Left lobe of liver (tissue), 2 donors: Measurements from ENCODE around the gene TNS4. TPM values are rescaled to one million over a fixed set of nuclear protein-coding genes. Genes with fewer than 3 reads are reported as not detected.

Source experiments
- ATAC-seq: fragments of 200-7000 bp; cut with Tn5 transposase; one replicate; pipeline ENCODE4 v1.9.1; 2020; ENCODE audit warnings: mild to moderate bottlenecking, moderate library complexity
- DNase-seq: peaks from one replicate; pipeline ENCODE4 v3.0.0-alpha.2; 2020; ENCODE audit warnings: low spot score
- total RNA-seq: library from RNA; stranded (reverse); gene quantifications from one replicate; pipeline ENCODE4 v1.2.1, GENCODE V29; 2021
- donor health status: DM: no; HTN: no; CAD: no; lungs with moderate emphysema.
- donor health status: DM: no; HTN: yes; CAD: no.

TNS4 gene
- total RNA-seq, 1 donor from 2014 or later, result 0.13 TPM

DNA sequence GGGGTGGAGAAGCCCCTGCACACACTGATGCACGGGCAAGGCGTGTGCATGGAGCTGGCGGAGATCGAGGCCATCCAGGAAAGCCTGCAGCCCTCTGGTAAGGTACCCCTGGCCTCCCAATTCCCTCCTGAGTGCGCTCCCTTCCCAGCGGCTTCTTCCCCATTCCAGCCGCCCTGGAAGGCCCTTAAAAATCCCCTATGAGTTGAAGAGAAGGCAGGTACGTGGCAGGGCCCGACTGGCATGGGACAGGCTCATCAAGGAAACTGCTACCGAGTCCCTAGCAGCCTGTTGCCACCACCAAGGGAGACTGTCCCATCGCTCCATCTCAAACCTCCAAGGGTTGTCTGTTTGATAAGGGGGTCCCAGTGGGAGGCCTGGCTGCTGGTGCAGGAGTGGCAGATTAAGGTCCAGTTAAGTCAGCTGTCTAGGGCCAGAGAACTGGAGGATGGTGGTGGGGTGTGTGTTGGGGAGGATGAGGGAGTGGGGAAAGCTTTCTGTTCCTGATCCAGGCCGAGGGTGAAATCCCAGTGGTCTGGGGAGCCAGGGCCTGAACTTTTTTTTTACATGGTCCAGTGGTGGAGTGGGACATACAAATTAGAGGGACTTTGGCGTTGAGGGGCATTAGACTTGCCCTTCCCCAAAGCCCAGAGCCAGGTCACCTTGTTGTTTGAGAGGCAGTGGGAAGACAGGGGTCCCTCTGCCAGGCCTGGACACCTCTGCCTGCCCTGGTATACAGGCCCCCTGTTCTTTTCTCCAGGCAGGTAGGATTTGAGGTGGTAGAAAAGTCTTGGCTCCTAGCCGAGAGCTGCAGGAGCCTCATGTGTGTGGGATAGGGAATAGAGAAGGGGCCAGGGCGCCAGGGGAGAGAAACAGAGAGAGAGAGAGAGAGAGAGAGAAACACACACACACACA lies 57.2 kb downstream of the TNS4 start:
- ATAC-seq (no peak), DNase-seq (no peak)

GRCh38 chr17:40443196-40443987 lies 58.0 kb downstream of the TNS4 start, which contains the start of gene IGFBP4:
TSS of gene IGFBP4 (plus strand) at chr17:40443450. CDS start at chr17:40443736, 286 bp downstream.
- peak; percentile 62 for ATAC-seq
- DNase-seq, result peak; percentile 88

GRCh38 chr17:40442392-40443195 lies 58.8 kb downstream of the TNS4 start:
- DNase-seq (no peak), ATAC-seq (peak; percentile 2)

DNA sequence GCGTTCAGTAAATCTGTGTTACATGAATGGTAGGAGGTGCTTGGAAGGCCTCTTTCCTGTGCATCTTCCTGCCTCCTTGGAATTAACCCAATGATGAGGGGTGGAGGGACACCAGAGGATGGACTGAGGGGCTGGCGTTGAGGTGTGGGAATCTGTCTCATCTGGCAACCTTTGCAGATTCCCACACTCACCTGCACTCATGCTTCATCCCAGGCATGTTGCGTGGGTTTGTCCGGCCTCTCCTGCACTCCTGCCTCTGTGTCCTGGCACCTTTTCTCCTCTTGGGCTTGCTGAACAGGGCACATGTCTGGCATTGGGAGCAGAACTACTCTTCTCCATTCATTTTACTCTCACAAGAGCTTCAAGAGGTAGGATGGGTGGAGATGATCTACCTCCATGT lies 61.3 kb downstream of the TNS4 start:
- DNase-seq, result no peak
- no peak for ATAC-seq

GRCh38 chr17:40437095-40437732 lies 64.2 kb downstream of the TNS4 start:
- ATAC-seq (no peak), DNase-seq (no peak)

DNA sequence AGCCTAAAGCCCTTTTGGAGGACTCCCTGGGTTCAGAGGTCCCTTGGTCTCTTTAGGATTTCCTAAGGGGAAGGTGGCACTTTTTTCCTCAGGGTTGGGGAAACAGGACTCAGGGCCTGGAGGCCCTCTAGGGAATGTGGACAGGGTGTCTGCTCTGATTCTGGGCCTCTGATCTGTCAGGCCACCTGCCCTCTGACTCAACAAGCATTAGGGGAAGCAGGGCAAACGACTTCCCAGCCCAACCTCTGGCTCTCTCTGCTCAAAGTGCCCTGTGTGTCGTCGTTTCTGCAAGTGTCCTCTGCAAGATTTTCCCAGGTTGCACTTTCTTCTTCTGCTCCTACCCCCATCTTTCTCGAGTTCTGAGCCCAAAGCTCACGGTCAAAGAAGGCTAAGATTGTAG lies 64.8 kb downstream of the TNS4 start:
- DNase-seq (no peak), ATAC-seq (no peak)

DNA sequence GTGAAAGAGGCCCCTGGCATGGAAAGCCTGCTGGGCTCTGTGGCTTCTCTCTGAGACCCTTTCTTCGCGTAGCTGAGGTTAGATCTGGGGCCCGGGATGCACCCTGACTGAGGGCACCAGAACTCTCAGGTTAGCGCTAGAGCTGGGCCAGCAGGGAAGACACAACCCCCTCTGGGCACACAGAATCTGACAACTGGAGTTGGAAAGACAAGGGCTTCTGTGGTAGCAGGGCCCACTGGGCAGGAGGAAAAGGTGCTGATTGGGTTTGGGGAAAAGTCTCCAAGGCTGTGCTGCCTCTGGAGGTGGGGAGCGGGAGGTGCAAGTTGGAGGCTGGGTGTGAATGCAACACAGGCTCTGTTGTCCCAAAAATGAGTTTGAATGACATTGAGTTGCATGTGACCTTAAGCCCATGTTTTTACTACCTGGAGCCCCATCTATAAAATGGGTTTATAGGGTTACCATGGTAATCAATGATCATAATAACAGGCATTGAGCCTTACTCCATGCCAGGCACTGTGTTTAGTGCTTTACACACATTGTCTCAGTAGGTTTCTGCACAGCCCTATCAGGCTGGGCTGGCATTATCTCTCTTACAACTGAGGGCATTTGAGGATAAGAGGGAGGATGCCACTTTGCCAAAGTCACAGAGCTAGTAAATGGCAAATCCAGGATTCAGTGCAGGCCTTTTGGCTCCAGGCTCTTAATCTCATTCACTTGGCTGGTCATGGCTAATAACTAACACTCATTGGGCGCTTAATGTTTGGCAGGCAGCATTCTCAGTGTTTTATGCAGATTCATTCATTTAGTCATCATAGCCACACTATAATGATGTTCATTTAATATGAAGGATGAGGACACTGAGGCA lies 67.6 kb downstream of the TNS4 start:
- peak; percentile 79 for ATAC-seq
- DNase-seq, result peak; percentile 43

GRCh38 chr17:40432864-40433528 lies 68.4 kb downstream of the TNS4 start:
- DNase-seq (peak; percentile 40), ATAC-seq (no peak)

GRCh38 chr17:40431231-40431602 lies 70.2 kb downstream of the TNS4 start:
- ATAC-seq (no peak), DNase-seq (peak; percentile 23)

DNA sequence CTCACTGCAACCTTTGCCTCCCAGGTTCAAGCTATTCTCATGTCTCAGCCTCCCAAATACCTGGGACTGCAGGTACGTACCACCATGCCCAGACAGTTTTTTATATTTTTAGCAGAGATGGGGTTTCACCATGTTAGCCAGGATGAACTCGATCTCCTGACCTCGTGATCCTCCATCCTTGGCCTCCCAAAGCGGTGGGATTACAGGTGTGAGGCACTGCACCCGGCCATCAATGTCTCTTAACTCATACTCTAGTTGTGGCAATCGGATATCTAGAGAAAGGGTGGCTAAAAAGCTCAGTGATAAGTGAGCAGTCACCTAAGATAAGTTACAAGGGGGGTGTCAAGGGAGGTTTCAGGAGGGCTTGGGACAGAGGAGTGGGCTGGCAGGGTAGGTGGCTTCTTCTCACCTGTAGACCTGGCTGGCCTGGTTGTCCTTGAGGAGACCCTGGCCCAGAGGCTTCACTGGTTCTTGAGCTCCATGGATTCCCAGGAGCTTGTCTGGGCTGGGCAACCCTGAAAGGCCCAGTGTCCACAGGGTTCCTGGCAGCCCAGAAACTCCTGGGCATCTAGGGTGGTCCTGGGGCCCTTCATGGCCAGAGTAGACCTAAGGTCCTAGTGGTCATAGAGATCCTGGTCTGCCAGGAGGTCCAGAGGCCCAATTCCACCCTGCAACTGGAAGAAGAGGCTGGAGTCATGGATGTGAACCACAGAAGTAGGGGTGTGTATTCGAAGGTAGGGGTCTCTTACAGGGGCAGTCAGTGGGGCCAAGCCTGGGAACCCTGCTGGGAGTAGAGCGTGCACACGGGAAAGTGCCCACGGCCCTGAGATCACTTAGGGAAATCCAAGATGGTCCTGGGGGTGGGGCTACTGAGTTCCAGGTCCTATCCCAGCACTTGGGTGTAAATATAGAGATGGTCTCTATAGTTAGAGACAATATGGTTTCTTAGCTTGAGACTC lies 70.9 kb downstream of the TNS4 start:
- ATAC-seq, result no peak
- peak; percentile 27 for DNase-seq

DNA sequence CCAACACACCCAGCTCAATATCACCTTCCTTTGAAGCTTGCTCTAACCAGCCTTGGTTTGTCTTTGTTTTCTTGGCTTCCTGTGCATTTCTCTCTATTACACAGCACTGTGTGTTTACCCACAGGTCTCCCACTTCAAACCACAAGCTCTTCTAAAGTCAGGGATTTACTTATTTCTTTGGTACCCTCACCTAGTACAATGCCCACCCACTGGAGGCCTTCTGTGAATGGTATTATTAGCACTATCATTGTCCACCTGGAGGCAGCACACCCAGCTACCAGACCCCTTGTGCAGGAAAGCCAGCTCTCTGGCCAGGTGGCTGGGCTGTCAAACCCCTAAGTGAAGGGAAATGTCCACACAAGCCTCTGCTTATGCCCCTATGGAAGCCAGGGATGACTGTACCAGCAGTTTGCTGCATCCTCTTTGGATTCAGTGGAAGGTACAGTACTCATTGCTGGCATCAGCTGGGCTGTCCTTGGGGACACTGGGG lies 74.4 kb downstream of the TNS4 start:
- peak; percentile 27 for DNase-seq
- ATAC-seq, result no peak

Other genes starting within 250 kb of the TNS4 start
- 1.5 TPM for gene CDC6, start 213.7 kb downstream of the TNS4 start, total RNA-seq
- 21.3 TPM for gene RARA, start 192.4 kb downstream of the TNS4 start, total RNA-seq
- 0.68 TPM for gene GJD3, start 136.9 kb downstream of the TNS4 start, total RNA-seq
- 1.8 TPM for gene TOP2A, start 83.7 kb downstream of the TNS4 start, total RNA-seq
- gene IGFBP4, start 58.2 kb downstream of the TNS4 start, total RNA-seq, result 501 TPM
- gene CCR7, start 63.8 kb upstream of the TNS4 start, total RNA-seq, result 0.75 TPM
- gene SMARCE1, start 146.2 kb upstream of the TNS4 start, total RNA-seq, result 28.3 TPM
- 2.4 TPM for gene KRT222, start 163.6 kb upstream of the TNS4 start, total RNA-seq
- gene KRT24, start 202.1 kb upstream of the TNS4 start, total RNA-seq, result not detected